Measurements from ENCODE around the gene PRKAG3.

Gene PRKAG3

DNA sequence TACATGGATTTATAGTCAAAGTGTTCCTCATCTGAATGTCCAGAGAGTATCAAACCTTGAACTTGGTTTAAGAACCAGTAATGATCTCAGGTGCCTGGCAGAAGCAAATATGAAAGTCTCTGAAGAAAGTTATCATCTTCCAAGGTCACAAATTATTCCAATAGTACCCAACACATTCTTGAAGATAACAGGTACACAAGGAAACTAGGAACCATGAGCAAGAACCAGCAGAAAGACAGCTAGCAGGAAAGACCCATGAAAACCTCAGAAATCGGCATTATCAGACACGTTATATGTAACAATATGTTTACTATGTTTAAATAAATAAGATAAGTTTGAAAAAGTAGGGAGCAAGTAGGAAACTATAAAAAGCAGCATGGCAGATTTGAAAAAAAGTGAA lies 5.9 kb upstream of the PRKAG3 start:
- no peak for DNase-seq

DNA sequence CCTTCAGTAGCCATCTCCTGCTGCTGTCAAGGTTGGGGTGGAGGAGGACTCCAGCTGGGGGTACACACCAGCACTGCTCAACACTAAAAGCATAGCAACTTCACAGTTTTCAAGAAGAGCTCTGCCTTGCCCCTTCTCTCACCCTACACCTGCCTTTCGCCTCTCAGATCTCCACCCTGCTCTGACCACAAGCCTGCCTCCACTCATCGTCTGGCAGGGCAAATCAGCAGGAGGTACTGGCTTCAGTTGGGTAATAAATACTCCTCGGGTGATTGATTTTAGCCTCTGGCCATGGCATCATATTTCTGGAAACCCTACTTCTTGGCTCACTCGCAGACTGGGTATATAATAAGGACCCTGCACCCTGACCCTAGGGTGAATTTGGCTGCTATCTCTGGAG lies 3.1 kb upstream of the PRKAG3 start:
- no peak for DNase-seq

DNA sequence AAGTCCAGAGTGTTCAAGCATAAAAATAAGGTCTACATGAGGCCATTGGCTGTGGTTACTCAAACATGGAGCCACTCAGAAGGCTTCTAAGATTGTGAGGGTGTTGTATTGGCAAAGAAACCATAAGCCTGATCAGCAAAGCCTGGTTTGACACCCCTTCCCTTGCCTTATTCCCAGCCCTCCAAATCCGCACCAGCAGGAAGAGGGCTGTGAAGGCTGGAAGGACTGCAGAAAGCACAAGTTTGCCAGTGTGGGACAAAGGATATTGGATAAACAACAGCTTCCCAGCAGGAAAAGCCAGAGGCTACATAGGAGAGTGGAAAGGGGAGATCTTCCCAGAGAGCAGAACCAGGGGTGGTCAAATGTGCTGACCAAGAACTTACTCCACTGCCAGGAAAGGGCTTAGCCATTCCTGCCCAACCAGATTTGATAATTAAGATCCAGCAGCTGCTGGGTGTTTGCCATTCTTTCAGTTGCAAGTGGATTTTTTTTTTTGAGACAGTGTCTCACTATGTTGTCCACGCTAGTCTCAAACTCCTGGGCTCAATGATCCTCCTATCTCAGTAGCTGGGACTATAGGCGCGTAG lies 1.5 kb upstream of the PRKAG3 start:
- DNase-seq = no peak

GRCh38 chr2:218832520-218832919 lies 917 bp upstream of the PRKAG3 start:
- no peak for DNase-seq

GRCh38 chr2:218832081-218832480 lies 478 bp upstream of the PRKAG3 start:
- no peak for DNase-seq

GRCh38 chr2:218830526-218831306 lies 887 bp downstream of the PRKAG3 start:
- DNase-seq = no peak

DNA sequence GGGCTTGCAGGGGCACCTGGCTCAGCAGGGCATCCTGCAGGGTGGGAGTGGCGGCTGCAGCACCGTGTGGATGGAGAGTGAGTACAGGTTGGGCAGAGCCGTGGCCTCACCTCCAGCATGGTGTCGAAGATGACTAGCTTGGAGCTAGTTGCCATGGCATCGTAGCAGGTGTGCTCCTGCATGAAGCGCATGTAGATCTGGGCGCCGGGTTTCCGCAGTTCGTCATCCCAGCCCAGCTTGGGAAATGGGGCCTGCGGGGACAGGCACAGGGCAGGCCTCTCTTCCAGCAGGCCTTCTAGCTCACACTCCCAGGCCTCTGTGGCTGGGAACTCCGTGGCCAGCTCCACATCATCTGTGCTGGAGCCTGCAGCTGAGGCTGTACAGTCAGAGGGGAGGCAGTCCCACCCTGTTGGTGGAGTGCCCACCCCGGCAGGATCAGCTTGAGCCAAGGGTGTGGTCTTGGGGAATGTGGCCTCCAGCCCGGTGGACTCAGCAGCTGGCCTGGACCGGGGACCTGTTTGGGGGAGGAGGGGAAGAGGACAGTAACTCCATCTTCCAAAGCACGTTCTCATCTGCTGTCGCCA lies 1.6 kb downstream of the PRKAG3 start:
- DNase-seq = no peak

DNA sequence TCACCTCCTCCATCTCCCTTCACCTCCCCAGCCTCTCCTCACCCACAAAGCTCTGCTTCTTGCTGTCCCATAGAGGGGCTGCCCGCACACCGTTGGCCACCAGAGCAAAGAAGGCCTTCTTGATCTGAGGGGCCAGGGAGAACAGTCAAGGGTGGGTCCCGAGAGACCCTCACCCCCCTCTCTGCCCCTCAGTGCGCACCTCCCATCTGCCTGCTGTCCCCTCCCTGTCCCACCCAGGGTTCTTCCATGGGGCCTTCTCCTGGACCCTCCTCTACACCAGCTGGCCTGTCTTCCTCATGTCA lies 3.2 kb downstream of the PRKAG3 start:
- no peak for DNase-seq

DNA sequence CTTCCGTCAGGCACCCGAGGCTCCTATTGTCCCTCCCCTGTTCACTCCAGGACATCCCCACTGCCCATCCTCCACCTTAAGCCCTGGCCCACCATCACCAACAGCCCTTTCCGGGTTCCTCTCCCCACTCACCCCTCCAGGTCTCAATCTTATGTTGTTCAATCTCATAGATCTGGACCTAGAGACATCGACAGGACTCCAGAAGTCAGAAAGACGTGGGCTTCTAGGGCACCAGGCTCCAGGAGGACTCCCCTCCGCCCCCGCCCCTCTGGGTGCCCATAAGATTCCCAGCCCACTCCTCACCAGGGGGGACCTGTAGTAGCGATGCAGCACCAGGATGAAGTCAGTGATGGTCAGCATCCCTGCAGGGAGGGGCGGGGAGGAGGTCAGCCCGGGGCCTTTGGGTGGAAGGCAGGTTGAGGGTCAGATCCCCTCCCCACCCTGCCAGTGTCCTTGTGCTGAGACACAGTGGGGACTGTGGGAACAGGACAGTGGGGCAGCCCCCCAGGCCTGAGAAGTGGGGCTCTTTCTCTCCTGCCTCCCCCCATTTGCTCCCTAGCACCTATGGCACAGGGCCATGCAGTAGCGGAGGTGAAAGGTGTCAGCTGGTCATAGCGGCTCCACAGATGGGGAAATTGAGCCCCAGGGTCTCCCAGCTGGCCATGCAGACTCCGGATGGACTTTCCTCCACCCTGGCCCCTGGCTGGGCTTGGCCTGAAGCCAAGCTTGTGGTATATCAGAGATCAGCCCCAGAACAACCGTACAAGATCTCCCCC lies 3.7 kb downstream of the PRKAG3 start:
- DNase-seq = no peak

DNA sequence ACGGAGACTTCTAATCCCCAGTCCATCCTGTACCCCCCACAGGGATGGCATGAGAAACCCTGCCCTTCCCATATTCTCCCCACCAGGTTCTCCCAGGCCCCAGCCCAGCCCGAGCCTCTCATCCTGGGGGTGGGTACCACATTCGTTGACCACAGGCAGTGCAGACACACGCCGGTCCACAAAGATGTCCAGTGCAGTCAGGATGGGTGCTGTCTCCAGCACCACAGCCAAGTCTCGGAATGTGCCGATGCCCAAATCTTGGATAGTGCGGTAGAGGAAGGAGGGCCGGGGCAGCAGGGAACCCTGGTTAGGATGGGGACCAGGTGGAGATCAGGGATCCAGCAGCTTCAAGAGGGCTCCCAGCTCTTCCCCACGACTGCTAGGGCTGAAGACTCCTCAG lies 4.8 kb downstream of the PRKAG3 start:
- DNase-seq = no peak

DNA sequence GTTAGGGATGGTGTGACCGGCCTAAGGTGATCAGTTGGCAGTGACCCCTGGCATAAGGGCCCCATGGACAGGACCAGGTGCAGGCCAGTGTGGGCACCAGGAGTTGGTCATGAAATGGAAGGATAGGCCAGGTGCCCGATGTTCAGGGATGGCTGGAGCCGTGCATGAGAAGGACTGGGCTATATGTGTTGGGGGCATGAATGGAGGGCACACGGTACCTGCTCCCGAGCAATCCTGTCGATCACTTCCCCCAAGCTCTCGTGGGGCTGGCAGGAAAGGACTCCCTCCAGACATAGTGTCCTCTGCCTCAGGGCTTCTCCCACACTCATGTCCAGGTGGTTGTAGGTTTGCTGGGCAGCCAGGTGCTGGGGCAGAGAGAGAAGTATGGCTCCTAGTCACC lies 7.6 kb downstream of the PRKAG3 start:
- no peak for DNase-seq

DNA sequence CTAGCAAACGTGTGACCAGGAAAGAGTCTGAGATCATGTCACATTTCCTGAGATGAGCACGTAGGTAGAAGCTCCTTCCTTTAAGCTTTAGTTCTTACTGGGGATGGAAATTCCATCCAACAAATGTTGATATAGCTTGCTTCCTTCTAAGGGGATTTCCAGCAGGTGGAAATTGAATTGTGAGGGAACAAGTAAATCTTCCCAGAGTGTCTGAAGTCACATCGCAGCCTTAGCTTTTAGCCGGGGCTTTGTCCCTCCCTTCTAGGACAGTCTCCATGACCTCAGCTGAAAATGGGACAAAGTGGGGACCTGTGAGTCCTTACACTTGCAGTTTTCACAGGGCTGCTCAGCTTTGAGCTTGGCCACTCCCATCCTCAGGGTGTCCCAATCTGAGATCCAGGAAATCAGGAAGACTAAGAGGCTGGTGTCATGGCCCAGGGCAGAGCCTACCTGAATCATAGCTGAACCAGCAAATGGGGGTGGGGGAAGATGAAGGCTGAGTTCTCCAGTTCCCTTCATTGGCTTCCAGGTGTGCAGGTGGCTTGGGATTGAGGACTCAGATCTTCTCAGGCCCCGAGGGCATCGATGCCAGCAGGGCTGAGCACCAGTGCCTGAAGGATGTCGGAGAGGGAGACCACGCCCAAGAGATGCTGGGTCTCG lies 8.3 kb downstream of the PRKAG3 start:
- DNase-seq = no peak

- DNase-seq = no peak
Measured at GRCh38 chr2:218822622-218823021, 9.0 kb downstream of the PRKAG3 start.

GRCh38 chr2:218821605-218822211 lies 9.9 kb downstream of the PRKAG3 start:
- DNase-seq = no peak

DNA sequence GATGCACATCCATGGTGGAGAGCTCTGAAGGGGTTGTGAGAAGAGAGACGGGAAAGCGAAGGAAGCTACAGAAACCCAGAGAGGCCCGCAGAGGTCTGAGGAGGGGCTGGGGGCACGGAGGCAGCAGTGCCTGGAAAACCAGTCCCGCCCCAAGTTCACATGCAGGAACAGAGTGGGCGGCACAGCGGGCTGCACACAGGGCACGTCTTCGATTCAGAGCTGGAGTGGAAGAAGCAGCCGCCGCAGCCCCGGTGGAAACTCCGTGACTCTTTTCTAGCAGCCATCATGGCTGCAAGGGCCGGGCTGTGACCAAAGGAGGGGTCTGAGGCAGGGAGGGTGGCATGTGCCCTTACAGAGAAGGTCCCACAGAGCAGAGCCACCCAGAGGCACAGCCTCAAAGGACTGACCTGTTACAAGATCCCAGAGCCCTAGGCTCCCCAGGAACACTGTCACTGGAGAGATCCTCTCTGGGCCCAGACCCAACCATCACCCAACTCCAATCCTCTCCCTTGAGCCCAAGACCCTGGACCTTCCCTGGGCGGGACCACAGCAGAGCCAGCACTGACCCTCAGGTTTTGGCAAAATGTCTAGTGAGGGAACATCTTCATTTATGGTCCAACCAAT lies 10.7 kb downstream of the PRKAG3 start:
- DNase-seq = no peak

- no peak for DNase-seq
Measured at GRCh38 chr2:218819093-218819492, 12.5 kb downstream of the PRKAG3 start.

DNA sequence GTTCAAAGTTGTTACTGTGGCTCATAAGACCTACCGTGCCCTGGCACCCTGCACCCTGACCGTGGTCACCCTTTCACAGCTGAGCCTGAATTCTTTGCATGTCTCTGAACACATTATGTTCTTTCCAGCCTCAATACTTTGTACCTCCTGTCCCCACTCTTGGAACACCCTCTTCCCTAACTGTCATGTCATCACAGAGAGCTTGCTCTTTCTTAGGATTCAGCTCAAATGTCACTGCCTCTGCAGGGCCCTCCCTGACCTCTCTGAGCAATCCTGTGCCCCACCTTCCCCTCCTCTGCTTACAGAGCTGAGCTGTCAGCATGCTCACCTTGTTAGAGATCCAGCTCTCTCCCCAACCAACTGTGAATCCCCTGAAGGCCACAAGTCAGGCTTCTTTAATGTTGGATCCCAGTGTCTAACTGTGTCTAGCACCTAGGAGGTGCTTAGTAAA lies 15.0 kb downstream of the PRKAG3 start:
- DNase-seq = no peak

GRCh38 chr2:218815649-218816048 lies 16.0 kb downstream of the PRKAG3 start:
- no peak for DNase-seq

GRCh38 chr2:218815244-218815637 lies 16.4 kb downstream of the PRKAG3 start:
- DNase-seq = no peak

DNA sequence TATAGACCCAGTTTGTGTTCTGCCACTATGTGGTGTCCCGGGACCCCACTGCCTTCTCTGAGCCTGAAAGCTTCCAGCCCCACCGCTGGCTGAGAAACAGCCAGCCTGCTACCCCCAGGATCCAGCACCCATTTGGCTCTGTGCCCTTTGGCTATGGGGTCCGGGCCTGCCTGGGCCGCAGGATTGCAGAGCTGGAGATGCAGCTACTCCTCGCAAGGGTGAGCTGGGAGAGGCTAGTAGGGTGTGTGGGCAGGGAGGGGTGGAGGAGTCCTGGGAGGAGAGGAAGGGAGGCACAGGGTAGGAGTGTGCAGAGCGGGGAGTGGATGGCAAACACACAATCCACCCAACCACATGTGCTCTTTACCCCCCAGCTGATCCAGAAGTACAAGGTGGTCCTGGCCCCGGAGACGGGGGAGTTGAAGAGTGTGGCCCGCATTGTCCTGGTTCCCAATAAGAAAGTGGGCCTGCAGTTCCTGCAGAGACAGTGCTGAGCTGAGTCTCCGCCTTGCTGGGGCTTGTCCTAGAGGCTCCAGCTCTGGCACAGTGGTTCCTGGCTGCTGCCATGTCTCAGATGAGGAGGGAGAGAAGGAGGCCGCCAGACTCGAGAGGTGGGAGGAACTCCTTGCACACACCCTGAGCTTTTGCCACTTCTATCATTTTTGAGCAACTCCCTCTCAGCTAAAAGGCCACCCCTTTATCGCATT lies 16.9 kb downstream of the PRKAG3 start:
- DNase-seq = no peak

GRCh38 chr2:218813771-218814460 lies 17.7 kb downstream of the PRKAG3 start:
- no peak for DNase-seq
